ENCODE data around the gene MPHOSPH10. TPM values are rescaled to one million over a fixed set of nuclear protein-coding genes. Genes with fewer than 3 reads are reported as not detected.

Gene MPHOSPH10
- total and polyA plus RNA-seq, 2 donors (not counting 3 experiments of a cell fraction or from before 2014, with no cell fraction given) = 4.4 to 38.8 TPM

- H3K9me1 ChIP-seq (replicated peaks; ENCODE audit: control insufficient read depth, extremely low read depth, insufficient read depth, low read length) = no peaks in the 10 kb centered on the region
- intact Hi-C loops (cut with micrococcal nuclease) (no loop called here), dilution Hi-C loops (cut with MboI; ENCODE audit: extremely low pct_ligation_motif_present, low sequenced_read_pairs) (no loop called here)
- H3K4me2 ChIP-seq (ENCODE audit: insufficient read depth, low read length) = no peak overlapping the region
- H3K27ac ChIP-seq (ENCODE audit: insufficient read depth, low read depth, low read length) = no peak overlapping the region
- no TSS peak for BruUV-seq (replicated peaks)
- no peaks in the 10 kb centered on the region for H3K9me3 ChIP-seq (replicated peaks; ENCODE audit: control insufficient read depth, insufficient read depth, low read length)
- H2AFZ ChIP-seq (ENCODE audit: low read depth, low read length) = no peak overlapping the region
- FAIRE-seq (no peak), DNase-seq (ENCODE audit: low read depth, low spot score) (no peak)
- H3K4me1 ChIP-seq (ENCODE audit: control insufficient read depth, extremely low read depth, insufficient read depth, low read length) = no peaks in the 10 kb centered on the region
- H4K20me1 ChIP-seq (replicated peaks; ENCODE audit: control insufficient read depth, extremely low read depth, insufficient read depth, low read length) = no peaks in the 10 kb centered on the region
- no peak overlapping the region for H3K4me3 ChIP-seq (replicated peaks in 1 of 3; ENCODE audit: insufficient read depth in 1 of 3, low read depth in 1 of 3, low read length in 3 of 3)
- H3K9ac ChIP-seq (replicated peaks; ENCODE audit: extremely low read depth, insufficient read depth, low read length) = no peak overlapping the region
- TF ChIP-seq MYC (IDR thresholded peaks at IDR 0.05; ENCODE audit: low read depth, low read length) (no peak), JUN (IDR thresholded peaks at IDR 0.05; ENCODE audit: borderline replicate concordance, insufficient read depth, insufficient read length, low read depth) (no peak), EZH2 (IDR thresholded peaks at IDR 0.05; ENCODE audit: borderline replicate concordance, low read depth, low read length, severe bottlenecking) (no peak), POLR2A (IDR thresholded peaks at IDR 0.05; ENCODE audit: low read depth, low read length) (no peak), CTCF (IDR thresholded peaks at IDR 0.05; ENCODE audit: extremely low read depth in 1 of 2, insufficient read depth in 1 of 2, low read depth in 1 of 2, low read length in 2 of 2) (no peak), FOS (IDR thresholded peaks at IDR 0.05; ENCODE audit: borderline replicate concordance, insufficient read depth, low read length) (no peak), GATA2 (IDR thresholded peaks at IDR 0.05; ENCODE audit: insufficient read depth, insufficient read length, low read depth, low read length) (no peak), MAX (IDR thresholded peaks at IDR 0.05; ENCODE audit: insufficient read depth, insufficient read length) (no peak), POLR2AphosphoS5 (IDR thresholded peaks at IDR 0.05; ENCODE audit: insufficient read depth, low read depth, low read length) (no peak)
- ChIA-PET POLR2A (no interaction called here), CTCF (no interaction called here)
- H3K36me3 ChIP-seq (ENCODE audit: control insufficient read depth in 2 of 2, extremely low read depth in 1 of 2, insufficient read depth in 2 of 2, low read length in 2 of 2) = no peaks in the 10 kb centered on the region
- H3K79me2 ChIP-seq (ENCODE audit: control insufficient read depth, insufficient read depth, low read length) = no peaks in the 10 kb centered on the region
- peaks cover 15 to 21% of the 10 kb centered on the region in 2 experiments for H3K27me3 ChIP-seq (ENCODE audit: control insufficient read depth in 2 of 2, insufficient read depth in 2 of 2, low read length in 2 of 2)
These were observed 56.5 kb downstream of the MPHOSPH10 start for GRCh38 chr2:71186973-71187372.

All from endothelial cell of umbilical vein (primary cell).